Measurements from ENCODE around the gene GAP43. TPM values are rescaled to one million over a fixed set of nuclear protein-coding genes. Genes with fewer than 3 reads are reported as not detected.

The GAP43 gene
- total and polyA plus RNA-seq, 4 donors = 1.1 to 40.9 (median 11.3) TPM

DNA sequence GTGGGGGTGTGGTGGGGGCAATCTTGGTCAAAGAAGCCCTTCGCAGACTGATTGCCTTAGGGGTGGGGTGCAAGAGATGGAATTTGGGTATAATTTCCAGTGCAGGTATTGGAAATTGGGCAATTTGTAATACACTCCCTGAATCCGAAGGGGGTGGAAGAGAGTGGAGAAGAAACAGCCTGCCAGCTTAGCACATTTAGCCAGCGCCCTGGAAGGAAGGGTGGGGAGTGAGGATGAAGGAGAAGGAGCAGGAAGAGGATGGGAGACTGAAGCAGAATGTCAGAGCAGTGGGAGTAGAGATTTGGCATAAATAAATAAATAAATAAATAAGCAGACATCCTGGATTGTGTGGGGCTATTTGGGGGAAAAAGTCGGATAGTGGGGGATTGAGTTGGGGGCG is 1.6 kb downstream of the GAP43 start:
- no peak overlapping the region for H3K27ac ChIP-seq (ENCODE audit: low read depth in 1 of 2, low read length in 2 of 2)
- H3K4me1 ChIP-seq (ENCODE audit: control insufficient read depth in 1 of 2, insufficient read depth in 2 of 2, low read length in 2 of 2) = no peaks in the 10 kb centered on the region
- no peaks in the 10 kb centered on the region for H3K9me3 ChIP-seq (ENCODE audit: control insufficient read depth, low read length)
- DNase-seq (no peak), ATAC-seq (ENCODE audit: low FRiP score) (no peak)
- WGBS, 2 donors = 33 to 49% methylated on average over 5 of the region's 5 CpGs
- intact Hi-C loops (cut with DNase I) = no loop called here
- no peaks in the 10 kb centered on the region for H3K36me3 ChIP-seq (ENCODE audit: control insufficient read depth in 1 of 2, insufficient read depth in 2 of 2, low read length in 1 of 2)
- H3K4me3 ChIP-seq (ENCODE audit: low read length in 2 of 2) = no peak overlapping the region
- peaks cover 0 to 2% of the 10 kb centered on the region in 2 donors for H3K27me3 ChIP-seq (ENCODE audit: control insufficient read depth in 1 of 2, insufficient read depth in 2 of 2, low read length in 1 of 2)

DNA sequence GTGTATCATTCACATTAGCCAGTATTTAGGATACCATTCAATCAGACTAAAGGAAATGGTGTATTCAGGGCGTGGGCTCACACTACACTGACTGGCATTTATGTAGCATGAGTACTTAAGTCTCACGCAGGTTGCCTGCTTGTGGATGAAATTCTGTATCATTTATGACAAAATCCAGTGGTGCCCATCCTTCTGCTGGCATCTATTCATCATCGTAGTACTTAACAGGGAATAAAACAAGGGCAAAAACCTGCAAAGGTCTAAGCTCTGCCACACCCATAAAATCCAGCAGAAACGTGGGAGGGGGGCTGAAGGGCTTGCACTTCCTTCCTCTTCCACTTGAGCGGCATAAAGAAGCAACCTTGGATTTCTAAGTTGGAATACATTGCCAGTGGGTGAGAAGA is 2.7 kb downstream of the GAP43 start:
- Histone ChIP-seq H3K4me3 (ENCODE audit: low read length in 2 of 2) (no peak overlapping the region), H3K27ac (ENCODE audit: low read depth in 1 of 2, low read length in 2 of 2) (no peak overlapping the region), H3K4me1 (ENCODE audit: control insufficient read depth in 1 of 2, insufficient read depth in 2 of 2, low read length in 2 of 2) (no peaks in the 10 kb centered on the region), H3K36me3 (ENCODE audit: control insufficient read depth in 1 of 2, insufficient read depth in 2 of 2, low read length in 1 of 2) (no peaks in the 10 kb centered on the region), H3K27me3 (ENCODE audit: control insufficient read depth in 1 of 2, insufficient read depth in 2 of 2, low read length in 1 of 2) (peaks cover 0 to 2% of the 10 kb centered on the region in 2 donors), H3K9me3 (ENCODE audit: control insufficient read depth, low read length) (no peaks in the 10 kb centered on the region)
- ATAC-seq (ENCODE audit: low FRiP score) (no peak), DNase-seq (no peak)
- WGBS, 2 donors = 57 to 60% methylated on average over 5 of the region's 5 CpGs
- intact Hi-C loops (cut with DNase I) = no loop called here

- DNase-seq (no peak), ATAC-seq (ENCODE audit: low FRiP score) (no peak)
- 68 to 69% methylated on average over 3 of the region's 3 CpGs for WGBS, 2 donors
- H3K4me3 ChIP-seq (ENCODE audit: low read length in 2 of 2) = no peak overlapping the region
- no peaks in the 10 kb centered on the region for H3K9me3 ChIP-seq (ENCODE audit: control insufficient read depth, low read length)
- H3K27me3 ChIP-seq (ENCODE audit: control insufficient read depth in 1 of 2, insufficient read depth in 2 of 2, low read length in 1 of 2) = peaks cover 0 to 2% of the 10 kb centered on the region in 2 donors
- H3K27ac ChIP-seq (ENCODE audit: low read depth in 1 of 2, low read length in 2 of 2) = no peak overlapping the region
- no peaks in the 10 kb centered on the region for H3K36me3 ChIP-seq (ENCODE audit: control insufficient read depth in 1 of 2, insufficient read depth in 2 of 2, low read length in 1 of 2)
- intact Hi-C loops (cut with DNase I) = no loop called here
- no peaks in the 10 kb centered on the region for H3K4me1 ChIP-seq (ENCODE audit: control insufficient read depth in 1 of 2, insufficient read depth in 2 of 2, low read length in 2 of 2)
Measured at GRCh38 chr3:115626721-115627120, 3.4 kb downstream of the GAP43 start.

DNA sequence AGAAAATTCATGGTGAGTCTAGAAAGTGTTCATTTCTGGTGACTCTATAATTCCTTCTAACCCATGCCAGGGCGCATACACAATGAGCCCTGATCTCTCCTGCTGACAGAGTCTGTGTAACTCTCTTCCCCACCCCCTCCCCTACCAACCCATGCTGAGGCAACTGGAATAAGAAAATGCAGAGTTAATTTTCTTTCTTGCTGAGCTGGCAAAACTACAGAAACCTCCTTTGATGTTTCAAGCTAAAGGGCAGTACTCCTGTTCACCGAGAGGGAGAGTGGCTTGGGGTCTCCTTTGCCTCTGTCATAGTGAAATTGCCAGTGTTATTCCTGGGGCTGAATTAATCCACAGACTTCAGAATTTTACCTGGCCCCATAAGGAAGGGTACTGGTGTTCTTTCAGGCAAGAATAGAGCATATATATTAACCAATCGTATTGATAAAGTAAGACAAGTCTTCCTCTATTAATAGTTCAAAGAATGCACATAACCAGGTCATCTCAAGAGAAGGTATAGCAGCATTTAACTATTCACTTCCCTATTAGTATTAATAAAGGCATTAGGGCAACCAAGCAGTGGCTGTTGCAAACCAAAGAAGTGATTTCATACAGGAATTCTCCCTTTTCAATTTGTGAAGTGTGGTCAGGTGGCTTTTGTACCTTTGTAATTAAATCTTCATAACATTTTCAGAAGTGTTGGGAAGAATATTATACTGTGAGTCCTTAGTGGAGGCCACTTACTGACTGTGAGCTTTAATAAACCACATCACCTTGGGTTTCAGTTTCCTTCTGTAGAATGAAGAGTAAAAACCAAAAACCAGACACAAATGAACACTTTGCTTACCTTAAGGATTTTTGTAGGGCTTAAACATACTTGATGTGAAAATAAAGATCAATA is 4.1 kb downstream of the GAP43 start:
- Histone ChIP-seq H3K4me3 (ENCODE audit: low read length in 2 of 2) (no peak overlapping the region), H3K36me3 (ENCODE audit: control insufficient read depth in 1 of 2, insufficient read depth in 2 of 2, low read length in 1 of 2) (no peaks in the 10 kb centered on the region), H3K4me1 (ENCODE audit: control insufficient read depth in 1 of 2, insufficient read depth in 2 of 2, low read length in 2 of 2) (no peaks in the 10 kb centered on the region), H3K27me3 (ENCODE audit: control insufficient read depth in 1 of 2, insufficient read depth in 2 of 2, low read length in 1 of 2) (peaks cover 0 to 2% of the 10 kb centered on the region in 2 donors), H3K27ac (ENCODE audit: low read depth in 1 of 2, low read length in 2 of 2) (no peak overlapping the region), H3K9me3 (ENCODE audit: control insufficient read depth, low read length) (no peaks in the 10 kb centered on the region)
- ATAC-seq (ENCODE audit: low FRiP score) (no peak), DNase-seq (no peak)
- intact Hi-C loops (cut with DNase I) = no loop called here
- WGBS, 2 donors = 64 to 68% methylated on average over 3 of the region's 3 CpGs

- no peak overlapping the region for H3K27ac ChIP-seq (ENCODE audit: low read depth in 1 of 2, low read length in 2 of 2)
- no peak overlapping the region for H3K4me3 ChIP-seq (ENCODE audit: low read length in 2 of 2)
- H3K36me3 ChIP-seq (ENCODE audit: control insufficient read depth in 1 of 2, insufficient read depth in 2 of 2, low read length in 1 of 2) = no peaks in the 10 kb centered on the region
- ATAC-seq (ENCODE audit: low FRiP score) = no peak
- peaks cover 0 to 2% of the 10 kb centered on the region in 2 donors for H3K27me3 ChIP-seq (ENCODE audit: control insufficient read depth in 1 of 2, insufficient read depth in 2 of 2, low read length in 1 of 2)
- intact Hi-C loops (cut with DNase I) = no loop called here
- H3K9me3 ChIP-seq (ENCODE audit: control insufficient read depth, low read length) = no peaks in the 10 kb centered on the region
- 66 to 76% methylated on average over 1 of the region's 1 CpG for WGBS, 2 donors
- H3K4me1 ChIP-seq (ENCODE audit: control insufficient read depth in 1 of 2, insufficient read depth in 2 of 2, low read length in 2 of 2) = no peaks in the 10 kb centered on the region
- no peak for DNase-seq
Measured at GRCh38 chr3:115628075-115628412, 4.7 kb downstream of the GAP43 start.

- no peak for ATAC-seq (ENCODE audit: low FRiP score)
- H3K9me3 ChIP-seq (ENCODE audit: control insufficient read depth, low read length) = no peaks in the 10 kb centered on the region
- intact Hi-C loops (cut with DNase I) = no loop called here
Measured at GRCh38 chr3:115630850-115631249, 7.5 kb downstream of the GAP43 start.

DNA sequence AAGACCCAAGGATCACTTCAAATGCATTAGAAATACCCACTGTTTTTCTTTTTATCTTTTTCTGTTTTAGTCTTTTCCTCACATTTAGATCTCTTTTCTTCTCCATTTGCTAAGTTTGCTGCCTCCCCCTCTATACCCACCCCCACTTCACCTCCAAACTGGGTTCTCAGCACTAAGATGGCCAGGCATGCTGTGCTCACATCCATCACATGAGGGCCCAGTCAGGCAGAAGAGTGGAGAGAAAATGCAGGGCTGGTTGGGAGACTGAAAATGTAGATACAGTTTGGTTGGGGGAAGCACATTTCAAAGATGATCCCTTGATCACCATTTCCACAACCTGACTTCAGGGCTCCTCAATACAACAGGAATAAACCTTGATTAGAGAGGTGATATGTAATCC is 8.7 kb downstream of the GAP43 start:
- DNase-seq = no peak
- Histone ChIP-seq H3K36me3 (ENCODE audit: control insufficient read depth in 1 of 2, insufficient read depth in 2 of 2, low read length in 1 of 2) (no peaks in the 10 kb centered on the region), H3K4me3 (ENCODE audit: low read length in 2 of 2) (no peak overlapping the region), H3K27ac (ENCODE audit: low read depth in 1 of 2, low read length in 2 of 2) (no peak overlapping the region), H3K4me1 (ENCODE audit: control insufficient read depth in 1 of 2, insufficient read depth in 2 of 2, low read length in 2 of 2) (no peaks in the 10 kb centered on the region), H3K9me3 (ENCODE audit: control insufficient read depth, low read length) (no peaks in the 10 kb centered on the region), H3K27me3 (ENCODE audit: control insufficient read depth in 1 of 2, insufficient read depth in 2 of 2, low read length in 1 of 2) (peaks cover 0 to 2% of the 10 kb centered on the region in 2 donors)
- ATAC-seq (ENCODE audit: low FRiP score) = no peak
- intact Hi-C loops (cut with DNase I) = no loop called here

More at GRCh38 chr3:115630850-115631249, 7.5 kb downstream of the GAP43 start:
- no peak for DNase-seq
- Histone ChIP-seq H3K36me3 (ENCODE audit: control insufficient read depth in 1 of 2, insufficient read depth in 2 of 2, low read length in 1 of 2) (no peaks in the 10 kb centered on the region), H3K4me3 (ENCODE audit: low read length in 2 of 2) (no peak overlapping the region), H3K27me3 (ENCODE audit: control insufficient read depth in 1 of 2, insufficient read depth in 2 of 2, low read length in 1 of 2) (peaks cover 0 to 2% of the 10 kb centered on the region in 2 donors), H3K4me1 (ENCODE audit: control insufficient read depth in 1 of 2, insufficient read depth in 2 of 2, low read length in 2 of 2) (no peaks in the 10 kb centered on the region), H3K27ac (ENCODE audit: low read depth in 1 of 2, low read length in 2 of 2) (no peak overlapping the region)
- WGBS, 2 donors = 91 to 92% methylated on average over 3 of the region's 3 CpGs

DNA sequence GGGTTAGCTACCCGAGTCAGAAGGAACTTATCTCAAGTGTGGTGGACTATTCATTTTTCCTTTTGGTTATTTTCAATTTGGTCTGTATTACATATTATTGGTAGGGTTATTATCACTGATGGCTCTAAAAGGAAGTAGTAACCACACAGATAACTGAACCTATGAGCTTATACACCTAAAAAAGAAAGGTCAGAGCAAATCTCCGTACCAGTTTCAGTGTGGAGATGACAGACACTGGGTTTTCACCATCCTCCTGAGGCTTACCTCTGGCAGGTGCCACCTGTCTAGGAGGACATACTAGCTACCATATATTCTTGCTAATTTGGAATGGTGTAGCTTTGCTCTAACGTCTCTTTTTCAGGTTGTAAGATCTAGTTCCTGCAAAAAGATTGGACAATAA is 10.2 kb downstream of the GAP43 start:
- Histone ChIP-seq H3K27ac (ENCODE audit: low read depth in 1 of 2, low read length in 2 of 2) (no peak overlapping the region), H3K4me1 (ENCODE audit: control insufficient read depth in 1 of 2, insufficient read depth in 2 of 2, low read length in 2 of 2) (no peaks in the 10 kb centered on the region), H3K4me3 (ENCODE audit: low read length in 2 of 2) (no peak overlapping the region), H3K27me3 (ENCODE audit: control insufficient read depth in 1 of 2, insufficient read depth in 2 of 2, low read length in 1 of 2) (peaks cover 0 to 2% of the 10 kb centered on the region in 2 donors), H3K9me3 (ENCODE audit: control insufficient read depth, low read length) (no peaks in the 10 kb centered on the region), H3K36me3 (ENCODE audit: control insufficient read depth in 1 of 2, insufficient read depth in 2 of 2, low read length in 1 of 2) (no peaks in the 10 kb centered on the region)
- ATAC-seq (ENCODE audit: low FRiP score) (no peak), DNase-seq (no peak)
- intact Hi-C loops (cut with DNase I) = no loop called here
- 81 to 83% methylated on average over 3 of the region's 3 CpGs for WGBS, 2 donors

GRCh38 chr3:115634052-115634451 is 10.7 kb downstream of the GAP43 start:
- Histone ChIP-seq H3K4me3 (ENCODE audit: low read length in 2 of 2) (no peak overlapping the region), H3K36me3 (ENCODE audit: control insufficient read depth in 1 of 2, insufficient read depth in 2 of 2, low read length in 1 of 2) (no peaks in the 10 kb centered on the region), H3K27me3 (ENCODE audit: control insufficient read depth in 1 of 2, insufficient read depth in 2 of 2, low read length in 1 of 2) (peaks cover 0 to 2% of the 10 kb centered on the region in 2 donors), H3K9me3 (ENCODE audit: control insufficient read depth, low read length) (no peaks in the 10 kb centered on the region), H3K27ac (ENCODE audit: low read depth in 1 of 2, low read length in 2 of 2) (no peak overlapping the region), H3K4me1 (ENCODE audit: control insufficient read depth in 1 of 2, insufficient read depth in 2 of 2, low read length in 2 of 2) (no peaks in the 10 kb centered on the region)
- 49 to 57% methylated on average over 2 of the region's 2 CpGs for WGBS, 2 donors
- no peak for ATAC-seq (ENCODE audit: low FRiP score)
- intact Hi-C loops (cut with DNase I) = no loop called here
- DNase-seq = no peak

All from aorta (tissue), 5 donors.